Heart left ventricle (tissue), 13 donors: ENCODE measurements around the gene SHISA8.

Experiments
- POLR2A ChIP-seq, 2 donors: fragments of 450-650 bp; IDR thresholded peaks; one replicate each; pipeline ENCODE4 v1.6.1; 2017; ENCODE audit warnings: antibody characterized with exemption in 2 of 2, mild to moderate bottlenecking in 2 of 2, moderate library complexity in 2 of 2
- TF ChIP-seq, protein P1 (sequence below), 12 donors: fragments of 200-600 bp; sonication (generic) in 4 of 12; IDR thresholded peaks; one replicate each; pipeline versions ENCODE4 v1.5.0 to v1.8.0; 2018 to 2022; ENCODE audit warnings: antibody characterized with exemption in 12 of 12, mild to moderate bottlenecking in 5 of 12
- donor health status: ischemic (EF 13 %, LVEDD 7.1; RV severe dilation, severe dysfunction).
- donor health status: DM: no; HTN: yes; CAD: no.
- donor health status: DM: no; HTN: no; CAD: no.
- donor health status: ischemic (EF 25% LVEDD 6.9; RV normal size, moderate dysfunction).
- donor health status: ischemic (EF 25% LVEDD 5.7; RV mildly dilated, moderate dysfunction).
- donor health status: ischemic (EF 35%, LVEDD 5.7; RV mildly dilated, moderate dysfunction).
- donor health status: nonischemic (EF 11% LVEDD 7.7; RV severe dilation, severe dysfunction).
- donor health status: DM: yes; HTN: yes; CAD: no.
- donor health status: PGD.
- donor health status: ischemic (EF 29% LVEDD 5.4; RV normal size, mild dysfunction).
- donor health status: nonischemic (EF 23%, LVEDD 6.1; RV moderate dilation, normal function).

DNA sequence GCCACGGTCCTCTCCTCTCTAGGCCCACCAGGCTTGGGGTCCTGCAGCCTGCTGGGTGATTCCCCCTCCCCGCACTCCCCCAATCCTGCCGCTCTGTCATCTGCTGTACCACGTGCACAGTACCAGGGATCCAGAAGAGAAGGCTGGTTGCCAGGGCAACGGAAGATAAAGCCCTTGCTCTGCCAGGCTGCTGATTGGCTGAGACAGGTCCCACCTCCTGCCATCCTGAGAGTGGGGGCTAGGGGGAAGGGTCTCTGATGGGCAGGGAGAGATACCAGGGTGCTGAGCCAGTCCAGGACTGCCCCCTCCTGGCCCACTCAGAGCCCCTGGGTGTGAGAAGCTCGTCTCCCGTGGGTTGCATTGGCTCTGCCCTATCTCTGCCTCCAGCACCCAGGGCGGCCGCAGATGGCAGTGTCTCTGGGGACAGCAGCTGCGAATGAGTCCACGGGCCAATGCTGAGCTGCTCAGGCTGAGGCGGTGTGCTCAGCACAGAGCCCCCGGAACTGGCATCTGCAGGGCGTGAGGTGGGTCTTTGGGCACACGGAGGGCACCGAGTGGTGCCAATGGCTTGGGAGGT lies 37.1 kb upstream of the SHISA8 start, which contains the start of gene SMIM45:
- TF ChIP-seq, protein P1, sequence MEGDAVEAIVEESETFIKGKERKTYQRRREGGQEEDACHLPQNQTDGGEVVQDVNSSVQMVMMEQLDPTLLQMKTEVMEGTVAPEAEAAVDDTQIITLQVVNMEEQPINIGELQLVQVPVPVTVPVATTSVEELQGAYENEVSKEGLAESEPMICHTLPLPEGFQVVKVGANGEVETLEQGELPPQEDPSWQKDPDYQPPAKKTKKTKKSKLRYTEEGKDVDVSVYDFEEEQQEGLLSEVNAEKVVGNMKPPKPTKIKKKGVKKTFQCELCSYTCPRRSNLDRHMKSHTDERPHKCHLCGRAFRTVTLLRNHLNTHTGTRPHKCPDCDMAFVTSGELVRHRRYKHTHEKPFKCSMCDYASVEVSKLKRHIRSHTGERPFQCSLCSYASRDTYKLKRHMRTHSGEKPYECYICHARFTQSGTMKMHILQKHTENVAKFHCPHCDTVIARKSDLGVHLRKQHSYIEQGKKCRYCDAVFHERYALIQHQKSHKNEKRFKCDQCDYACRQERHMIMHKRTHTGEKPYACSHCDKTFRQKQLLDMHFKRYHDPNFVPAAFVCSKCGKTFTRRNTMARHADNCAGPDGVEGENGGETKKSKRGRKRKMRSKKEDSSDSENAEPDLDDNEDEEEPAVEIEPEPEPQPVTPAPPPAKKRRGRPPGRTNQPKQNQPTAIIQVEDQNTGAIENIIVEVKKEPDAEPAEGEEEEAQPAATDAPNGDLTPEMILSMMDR (IDR thresholded peaks at IDR 0.05): peak in 1 of 12 donors; percentile 8
- TF ChIP-seq POLR2A (IDR thresholded peaks at IDR 0.05): no peak
